Kidney epithelial cell (primary cell): ENCODE data around the gene TNPO3. TPM values are rescaled to one million over a fixed set of nuclear protein-coding genes. Genes with fewer than 3 reads are reported as not detected.

Source experiments
- DNase-seq: peaks from one replicate; pipeline ENCODE4 v3.0.0-alpha.2; 2010; ENCODE audit warnings: low read depth
- H3K27me3 ChIP-seq: 2 replicates; pipeline ENCODE4 v1.6.0; 2011; ENCODE audit warnings: low read length; ENCODE audit not compliant: control insufficient read depth, insufficient read depth
- H3K36me3 ChIP-seq: 2 replicates; pipeline ENCODE4 v1.5.1; 2011; ENCODE audit warnings: low read length; ENCODE audit not compliant: control insufficient read depth, insufficient read depth
- H3K4me3 ChIP-seq: 2 replicates; pipeline ENCODE4 v1.5.1; 2011; ENCODE audit warnings: low read depth, mild to moderate bottlenecking, control low read depth, low read length
- total RNA-seq: library from RNA; depleted of rRNA; stranded (reverse); fragments of >200 nt; gene quantifications from 2 replicates; pipeline ENCODE4 v1.2.3, GENCODE V29; 2015
- TF ChIP-seq, protein P1 (sequence below): IDR thresholded peaks from 2 replicates; pipeline ENCODE4 v1.5.1; 2011; ENCODE audit warnings: mild to moderate bottlenecking, moderate library complexity, low read length, control low read depth, inconsistent platforms; ENCODE audit not compliant: insufficient read depth, poor library complexity, severe bottlenecking

The TNPO3 gene
- total RNA-seq, 1 donor from 2014 or later: 50.8 TPM

DNA sequence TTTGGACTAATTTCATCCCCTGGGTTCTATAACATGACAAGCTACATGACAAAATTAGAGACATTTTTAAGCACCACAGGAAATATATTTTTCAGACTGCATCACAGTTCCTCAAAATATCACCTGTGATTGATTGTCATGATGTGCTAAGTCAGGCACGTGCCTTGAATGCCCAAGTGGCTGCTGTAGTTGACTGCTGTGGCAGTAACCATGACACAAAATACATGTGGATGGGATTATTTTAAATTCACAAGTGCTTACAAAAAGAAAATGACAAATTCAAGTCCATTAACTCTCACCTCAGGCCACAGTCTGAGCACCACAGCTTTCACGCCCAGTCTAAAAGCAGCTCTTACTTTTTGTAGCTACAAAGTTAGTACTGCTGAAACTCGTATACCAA, 45.5 kb downstream of the TNPO3 start:
- H3K27me3 ChIP-seq: no peaks in the 10 kb centered on the region
- TF ChIP-seq, protein P1, sequence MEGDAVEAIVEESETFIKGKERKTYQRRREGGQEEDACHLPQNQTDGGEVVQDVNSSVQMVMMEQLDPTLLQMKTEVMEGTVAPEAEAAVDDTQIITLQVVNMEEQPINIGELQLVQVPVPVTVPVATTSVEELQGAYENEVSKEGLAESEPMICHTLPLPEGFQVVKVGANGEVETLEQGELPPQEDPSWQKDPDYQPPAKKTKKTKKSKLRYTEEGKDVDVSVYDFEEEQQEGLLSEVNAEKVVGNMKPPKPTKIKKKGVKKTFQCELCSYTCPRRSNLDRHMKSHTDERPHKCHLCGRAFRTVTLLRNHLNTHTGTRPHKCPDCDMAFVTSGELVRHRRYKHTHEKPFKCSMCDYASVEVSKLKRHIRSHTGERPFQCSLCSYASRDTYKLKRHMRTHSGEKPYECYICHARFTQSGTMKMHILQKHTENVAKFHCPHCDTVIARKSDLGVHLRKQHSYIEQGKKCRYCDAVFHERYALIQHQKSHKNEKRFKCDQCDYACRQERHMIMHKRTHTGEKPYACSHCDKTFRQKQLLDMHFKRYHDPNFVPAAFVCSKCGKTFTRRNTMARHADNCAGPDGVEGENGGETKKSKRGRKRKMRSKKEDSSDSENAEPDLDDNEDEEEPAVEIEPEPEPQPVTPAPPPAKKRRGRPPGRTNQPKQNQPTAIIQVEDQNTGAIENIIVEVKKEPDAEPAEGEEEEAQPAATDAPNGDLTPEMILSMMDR: no peak
- no peak for DNase-seq
- H3K36me3 ChIP-seq: no peaks in the 10 kb centered on the region
- H3K4me3 ChIP-seq: no peak overlapping the region

DNA sequence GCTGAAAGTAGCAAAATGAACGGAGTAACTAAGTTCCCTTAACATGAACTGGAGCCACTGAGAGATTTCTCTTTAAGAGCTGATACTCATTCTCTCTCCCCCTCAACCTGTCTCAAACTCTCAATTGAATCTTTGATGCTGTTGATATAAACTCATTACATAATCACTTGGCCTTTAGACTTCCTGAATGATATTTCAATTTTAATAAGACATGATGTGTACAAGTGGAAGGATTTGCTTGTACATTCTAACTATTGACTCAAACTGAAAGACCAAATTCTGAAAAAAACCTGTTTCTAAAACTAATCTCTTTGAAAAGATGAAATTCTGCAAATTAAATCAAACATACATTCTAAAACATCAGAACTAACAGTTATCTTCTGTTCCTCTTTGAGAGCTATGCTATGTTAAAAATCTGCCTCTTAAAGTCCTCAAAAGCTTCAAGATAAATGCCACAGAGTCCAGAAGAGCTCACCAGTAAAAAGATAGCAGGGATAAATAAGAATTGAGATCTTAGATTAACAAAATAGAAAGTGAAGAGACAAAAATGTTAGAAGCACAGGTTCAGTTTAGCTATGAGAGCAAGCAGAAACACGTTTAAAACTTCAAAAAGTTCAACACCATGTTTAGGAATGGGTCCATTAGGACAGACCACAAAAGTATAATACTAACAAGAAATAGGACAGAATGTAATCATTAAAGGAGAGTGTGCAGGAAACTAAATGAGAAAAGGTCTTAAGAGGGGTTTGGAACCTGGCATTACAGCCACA, 46.1 kb downstream of the TNPO3 start:
- H3K27me3 ChIP-seq: no peaks in the 10 kb centered on the region
- H3K4me3 ChIP-seq: no peak overlapping the region
- H3K36me3 ChIP-seq: no peaks in the 10 kb centered on the region
- no peak for DNase-seq
- TF ChIP-seq, protein P1: no peak

DNA sequence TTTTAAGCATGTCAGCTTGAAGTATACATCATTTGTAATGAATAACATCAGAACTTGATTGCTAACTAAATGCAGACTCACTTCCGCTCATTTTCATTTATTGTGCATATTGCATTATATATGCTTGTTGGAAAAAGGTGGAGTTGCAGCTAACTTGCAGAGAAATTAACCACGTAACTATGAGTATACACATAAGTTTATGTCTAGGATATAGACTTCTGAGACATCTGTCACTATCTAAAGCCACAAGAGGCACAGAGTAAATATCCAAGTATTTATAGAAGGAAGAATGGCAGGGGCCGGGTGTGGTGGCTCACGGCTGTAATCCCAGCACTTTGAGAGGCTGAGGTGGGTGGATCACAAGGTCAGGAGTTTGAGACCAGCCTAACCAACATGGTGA, 47.3 kb downstream of the TNPO3 start:
- peaks cover 2% of the 10 kb centered on the region for H3K36me3 ChIP-seq
- H3K4me3 ChIP-seq: no peak overlapping the region
- TF ChIP-seq, protein P1: no peak
- no peaks in the 10 kb centered on the region for H3K27me3 ChIP-seq
- DNase-seq: no peak

DNA sequence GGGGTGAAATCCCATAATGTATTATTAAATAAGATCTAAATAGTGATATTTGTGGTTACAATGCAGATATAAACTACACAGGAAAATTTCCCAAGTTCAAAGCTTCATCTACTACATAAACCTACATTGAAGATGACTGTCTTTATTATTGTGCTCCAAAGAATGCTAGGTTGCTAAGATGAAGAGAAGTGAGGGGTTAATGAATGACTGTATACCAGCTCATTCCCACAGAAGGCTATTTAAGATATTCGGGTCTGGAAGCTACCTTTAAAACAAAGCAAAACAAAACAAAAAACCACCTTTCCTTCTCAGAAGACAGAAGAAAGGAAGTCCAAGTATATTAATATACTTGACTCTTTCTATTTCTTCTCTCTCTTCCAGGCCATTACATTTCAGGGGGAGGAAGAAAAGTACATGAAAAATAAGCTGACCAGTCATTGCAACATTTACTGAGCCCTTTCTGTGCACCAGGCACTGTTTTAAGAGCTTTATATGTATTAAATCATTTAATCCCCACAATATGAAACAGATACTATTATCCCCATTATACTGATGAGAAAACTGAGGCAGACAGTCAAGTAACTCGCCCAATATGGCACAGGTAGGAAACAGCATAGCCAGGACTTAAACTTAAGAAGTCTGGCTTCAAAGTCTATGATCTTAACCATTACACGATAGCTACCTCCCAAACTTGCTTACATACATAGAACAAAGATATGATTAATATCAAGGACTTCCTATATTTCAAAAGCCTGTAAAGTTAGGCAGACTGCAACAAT, 48.1 kb downstream of the TNPO3 start:
- TF ChIP-seq, protein P1: no peak
- peak; percentile 29 for DNase-seq
- Histone ChIP-seq H3K36me3 (peaks cover 2% of the 10 kb centered on the region), H3K4me3 (no peak overlapping the region), H3K27me3 (no peaks in the 10 kb centered on the region)

DNA sequence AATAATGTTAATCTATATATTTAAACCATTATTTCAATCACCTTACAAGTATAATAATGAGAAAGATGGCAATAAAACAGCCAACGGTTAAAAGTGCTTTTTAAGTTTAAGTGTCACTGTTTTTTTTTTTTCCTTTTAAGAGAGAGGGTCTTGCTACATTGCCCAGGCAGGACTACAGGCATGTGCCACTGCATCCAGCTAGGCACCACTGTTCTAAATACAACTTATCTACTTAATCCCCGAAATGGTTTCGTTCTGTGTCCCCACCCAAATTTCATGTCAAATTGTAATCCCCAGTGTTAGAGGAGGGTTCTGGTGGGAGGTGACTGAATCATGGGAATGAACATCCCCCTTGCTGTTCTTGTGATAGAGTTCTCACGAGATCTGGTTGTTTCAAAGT, 49.7 kb downstream of the TNPO3 start:
- DNase-seq: no peak
- TF ChIP-seq, protein P1: no peak
- Histone ChIP-seq H3K4me3 (no peak overlapping the region), H3K36me3 (peaks cover 2% of the 10 kb centered on the region), H3K27me3 (no peaks in the 10 kb centered on the region)
